Measurements from ENCODE around the gene LTBP1. TPM values are rescaled to one million over a fixed set of nuclear protein-coding genes. Genes with fewer than 3 reads are reported as not detected.

Gene LTBP1
- total RNA-seq, 3 donors from 2014 or later (not counting 1 experiment from before 2014, with no cell fraction given), result 1.7 to 4.7 (median 3.5) TPM

DNA sequence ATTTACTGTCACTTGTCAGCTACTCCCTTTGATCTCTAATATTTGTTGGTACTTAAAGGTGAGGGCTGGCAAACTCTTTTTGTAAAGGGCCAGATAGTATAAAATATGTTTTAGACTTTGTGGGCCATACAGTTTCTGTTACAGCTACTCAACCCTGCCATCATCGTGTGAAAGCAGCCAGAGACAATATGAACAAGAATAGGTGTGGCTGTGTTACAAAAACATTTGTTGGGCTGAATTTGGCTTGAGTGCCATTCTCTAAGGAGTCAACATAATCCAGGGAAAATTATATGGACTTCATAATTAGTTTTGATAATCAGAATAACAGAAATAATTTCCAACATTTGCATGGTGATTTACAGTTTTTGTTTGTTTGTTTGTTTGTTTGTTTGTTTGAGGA, 190.6 kb downstream of the LTBP1 start:
- H3K36me3 Mint-ChIP-seq, result no peaks in the 10 kb centered on the region
- Histone ChIP-seq H3K9me3 (ENCODE audit: control insufficient read depth, insufficient read depth, low read length) (no peaks in the 10 kb centered on the region), H3K27ac (ENCODE audit: low read length) (no peak overlapping the region), H3K4me3 (ENCODE audit: low read length) (no peak overlapping the region), H3K4me1 (ENCODE audit: control insufficient read depth, insufficient read depth, low read length) (no peaks in the 10 kb centered on the region), H3K36me3 (ENCODE audit: control insufficient read depth, insufficient read depth, low read length) (no peaks in the 10 kb centered on the region), H3K27me3 (ENCODE audit: control insufficient read depth, insufficient read depth, low read length) (no peaks in the 10 kb centered on the region)
- no peak overlapping the region for H3K4me3 Mint-ChIP-seq
- ATAC-seq (no peak), DNase-seq (no peak)
- no peaks in the 10 kb centered on the region for H3K4me1 Mint-ChIP-seq
- TF ChIP-seq, protein P1, sequence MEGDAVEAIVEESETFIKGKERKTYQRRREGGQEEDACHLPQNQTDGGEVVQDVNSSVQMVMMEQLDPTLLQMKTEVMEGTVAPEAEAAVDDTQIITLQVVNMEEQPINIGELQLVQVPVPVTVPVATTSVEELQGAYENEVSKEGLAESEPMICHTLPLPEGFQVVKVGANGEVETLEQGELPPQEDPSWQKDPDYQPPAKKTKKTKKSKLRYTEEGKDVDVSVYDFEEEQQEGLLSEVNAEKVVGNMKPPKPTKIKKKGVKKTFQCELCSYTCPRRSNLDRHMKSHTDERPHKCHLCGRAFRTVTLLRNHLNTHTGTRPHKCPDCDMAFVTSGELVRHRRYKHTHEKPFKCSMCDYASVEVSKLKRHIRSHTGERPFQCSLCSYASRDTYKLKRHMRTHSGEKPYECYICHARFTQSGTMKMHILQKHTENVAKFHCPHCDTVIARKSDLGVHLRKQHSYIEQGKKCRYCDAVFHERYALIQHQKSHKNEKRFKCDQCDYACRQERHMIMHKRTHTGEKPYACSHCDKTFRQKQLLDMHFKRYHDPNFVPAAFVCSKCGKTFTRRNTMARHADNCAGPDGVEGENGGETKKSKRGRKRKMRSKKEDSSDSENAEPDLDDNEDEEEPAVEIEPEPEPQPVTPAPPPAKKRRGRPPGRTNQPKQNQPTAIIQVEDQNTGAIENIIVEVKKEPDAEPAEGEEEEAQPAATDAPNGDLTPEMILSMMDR (IDR thresholded peaks at IDR 0.05), result no peak
- H3K9me3 Mint-ChIP-seq, result peaks cover 0 to 2% of the 10 kb centered on the region in 2 donors
- H3K27me3 Mint-ChIP-seq (ENCODE audit: low read depth in 2 of 2), result peaks cover 0 to 14% of the 10 kb centered on the region in 2 donors
- 78% methylated on average over 1 of the region's 1 CpG for WGBS (ENCODE audit: insufficient coverage)
- H3K27ac Mint-ChIP-seq, result no peak overlapping the region
- intact Hi-C loops (cut with micrococcal nuclease), result no loop called here

DNA sequence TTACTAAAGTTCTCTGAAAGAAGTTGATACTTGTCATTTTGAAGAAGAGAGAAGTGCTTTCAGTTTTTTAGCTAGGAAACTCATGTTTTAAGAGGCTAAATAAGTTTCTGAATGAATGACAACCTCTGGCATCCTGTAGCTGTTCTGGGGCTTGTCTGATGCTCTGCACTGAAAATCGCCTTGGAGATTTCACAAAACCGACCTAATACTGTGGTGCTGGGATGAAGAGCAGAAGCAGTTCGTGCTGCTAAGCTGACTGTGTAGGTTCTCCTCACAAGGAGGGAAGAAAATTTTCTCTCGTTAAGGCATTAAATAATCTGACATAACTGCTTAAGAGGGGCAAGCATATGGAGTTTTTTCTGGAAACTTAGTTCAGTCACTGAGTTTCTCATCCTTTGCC, 193.2 kb downstream of the LTBP1 start:
- H3K27me3 Mint-ChIP-seq (ENCODE audit: low read depth in 2 of 2), result peaks cover 0 to 7% of the 10 kb centered on the region in 2 donors
- H3K36me3 Mint-ChIP-seq, result no peaks in the 10 kb centered on the region
- ATAC-seq (no peak), DNase-seq (no peak)
- TF ChIP-seq, protein P1 (IDR thresholded peaks at IDR 0.05), result no peak
- intact Hi-C loops (cut with micrococcal nuclease), result no loop called here
- H3K27ac Mint-ChIP-seq, result no peak overlapping the region
- peaks cover 0 to 2% of the 10 kb centered on the region in 2 donors for H3K9me3 Mint-ChIP-seq
- no peaks in the 10 kb centered on the region for H3K9me3 ChIP-seq (ENCODE audit: control insufficient read depth, insufficient read depth, low read length)
- no peaks in the 10 kb centered on the region for H3K4me1 ChIP-seq (ENCODE audit: control insufficient read depth, insufficient read depth, low read length)
- no peaks in the 10 kb centered on the region for H3K27me3 ChIP-seq (ENCODE audit: control insufficient read depth, insufficient read depth, low read length)
- 84% methylated on average over 4 of the region's 4 CpGs for WGBS (ENCODE audit: insufficient coverage)
- no peaks in the 10 kb centered on the region for H3K4me1 Mint-ChIP-seq
- no peak overlapping the region for H3K4me3 Mint-ChIP-seq
- H3K36me3 ChIP-seq (ENCODE audit: control insufficient read depth, insufficient read depth, low read length), result no peaks in the 10 kb centered on the region
- H3K27ac ChIP-seq (ENCODE audit: low read length), result no peak overlapping the region
- H3K4me3 ChIP-seq (ENCODE audit: low read length), result no peak overlapping the region

DNA sequence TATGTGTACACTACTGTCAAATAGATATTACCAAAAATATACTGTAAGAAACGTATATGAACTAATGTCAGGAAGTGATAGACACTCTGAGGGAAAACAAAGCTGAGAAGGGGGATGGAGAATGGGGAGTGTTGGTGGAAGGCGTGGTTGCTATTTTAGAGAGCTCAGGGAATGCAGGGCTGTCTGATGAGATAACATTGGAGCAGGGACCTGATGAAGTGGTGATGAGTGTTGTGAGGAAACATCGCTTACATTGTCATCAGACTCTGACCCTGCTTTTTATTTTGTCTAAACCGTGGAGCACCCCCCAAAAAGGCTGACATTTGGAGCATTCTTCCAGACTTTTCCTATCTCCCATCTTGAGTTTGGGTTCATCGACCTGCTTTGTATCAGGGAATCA, 194.7 kb downstream of the LTBP1 start:
- ATAC-seq, result no peak
- DNase-seq, result no peak
- TF ChIP-seq, protein P1 (IDR thresholded peaks at IDR 0.05), result no peak
- H3K36me3 ChIP-seq (ENCODE audit: control insufficient read depth, insufficient read depth, low read length), result no peaks in the 10 kb centered on the region
- intact Hi-C loops (cut with micrococcal nuclease), result no loop called here
- no peak overlapping the region for H3K4me3 Mint-ChIP-seq
- no peaks in the 10 kb centered on the region for H3K36me3 Mint-ChIP-seq
- no peak overlapping the region for H3K4me3 ChIP-seq (ENCODE audit: low read length)
- H3K4me1 Mint-ChIP-seq, result no peaks in the 10 kb centered on the region
- H3K27me3 Mint-ChIP-seq (ENCODE audit: low read depth in 2 of 2), result peaks cover 0 to 6% of the 10 kb centered on the region in 2 donors
- 80% methylated on average over 5 of the region's 5 CpGs for WGBS (ENCODE audit: insufficient coverage)
- H3K9me3 Mint-ChIP-seq, result peaks cover 0 to 2% of the 10 kb centered on the region in 2 donors
- no peak overlapping the region for H3K27ac Mint-ChIP-seq
- H3K27ac ChIP-seq (ENCODE audit: low read length), result no peak overlapping the region
- no peaks in the 10 kb centered on the region for H3K27me3 ChIP-seq (ENCODE audit: control insufficient read depth, insufficient read depth, low read length)
- H3K4me1 ChIP-seq (ENCODE audit: control insufficient read depth, insufficient read depth, low read length), result no peaks in the 10 kb centered on the region
- H3K9me3 ChIP-seq (ENCODE audit: control insufficient read depth, insufficient read depth, low read length), result no peaks in the 10 kb centered on the region

DNA sequence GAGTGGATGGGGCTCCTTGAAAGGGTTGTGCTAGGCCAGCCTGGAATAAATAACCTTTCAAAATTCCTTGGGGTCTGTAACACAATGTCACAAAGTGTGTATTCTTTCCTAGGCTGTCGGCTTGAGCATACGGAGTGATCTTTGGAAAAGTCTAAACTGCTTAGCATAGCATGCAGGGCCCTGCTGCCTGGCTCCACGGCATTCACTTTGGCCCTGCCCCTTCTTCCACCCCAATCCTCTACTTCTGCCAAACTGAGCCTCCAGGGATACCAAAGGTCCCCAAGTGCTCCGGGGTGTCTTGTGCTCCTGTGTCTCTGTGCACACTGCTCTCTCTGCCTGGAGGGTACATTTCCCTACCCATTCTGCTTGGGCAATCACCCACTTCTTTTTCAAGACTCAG, 196.1 kb downstream of the LTBP1 start:
- ATAC-seq (no peak), DNase-seq (no peak)
- Mint-ChIP-seq H3K36me3 (no peaks in the 10 kb centered on the region), H3K27me3 (ENCODE audit: low read depth in 2 of 2) (peaks cover 0 to 6% of the 10 kb centered on the region in 2 donors), H3K27ac (no peak overlapping the region), H3K4me1 (no peaks in the 10 kb centered on the region), H3K9me3 (peaks cover 0 to 2% of the 10 kb centered on the region in 2 donors), H3K4me3 (no peak overlapping the region)
- TF ChIP-seq, protein P1 (IDR thresholded peaks at IDR 0.05), result no peak
- 90% methylated on average over 4 of the region's 4 CpGs for WGBS (ENCODE audit: insufficient coverage)
- no peaks in the 10 kb centered on the region for H3K9me3 ChIP-seq (ENCODE audit: control insufficient read depth, insufficient read depth, low read length)
- H3K36me3 ChIP-seq (ENCODE audit: control insufficient read depth, insufficient read depth, low read length), result no peaks in the 10 kb centered on the region
- H3K4me3 ChIP-seq (ENCODE audit: low read length), result no peak overlapping the region
- H3K27ac ChIP-seq (ENCODE audit: low read length), result no peak overlapping the region
- no peaks in the 10 kb centered on the region for H3K4me1 ChIP-seq (ENCODE audit: control insufficient read depth, insufficient read depth, low read length)
- intact Hi-C loops (cut with micrococcal nuclease), result no loop called here
- H3K27me3 ChIP-seq (ENCODE audit: control insufficient read depth, insufficient read depth, low read length), result no peaks in the 10 kb centered on the region

All from natural killer cell (primary cell).